Calu3 (cell line): ENCODE results near the gene LRMDA. TPM values are rescaled to one million over a fixed set of nuclear protein-coding genes. Genes with fewer than 3 reads are reported as not detected.
A peak's percentile ranks its signal among the peaks of the same experiment; 100 is the strongest.

Experiments
- BruUV-seq: library from RNA; stranded (reverse); fragments of 400-500 nt; replicated peaks from 2 replicates; lab custom pipeline; 2021; lab: Mats Ljungman, UMichigan
- CTCF ChIA-PET: fragments of 300-600 bp; sonication (Branson Sonifier 250); formaldehyde crosslinking; loops from one replicate; lab custom pipeline; 2022; ENCODE audit warnings: antibody characterized with exemption; lab: Charles Lee
- DNase-seq: peaks from one replicate; pipeline ENCODE4 v3.0.0; 2022
- H3K27ac Mint-ChIP-seq: one replicate; pipeline ENCODE4 v1.8.0; 2022; ENCODE audit warnings: mixed read lengths; ENCODE audit not compliant: unreplicated experiment
- H3K27me3 Mint-ChIP-seq: one replicate; pipeline ENCODE4 v1.8.0; 2022; ENCODE audit warnings: mixed read lengths; ENCODE audit not compliant: unreplicated experiment
- H3K36me3 Mint-ChIP-seq: one replicate; pipeline ENCODE4 v1.8.0; 2022; ENCODE audit warnings: mild to moderate bottlenecking, moderate library complexity, mixed read lengths; ENCODE audit not compliant: insufficient read depth, unreplicated experiment
- H3K4me1 Mint-ChIP-seq: one replicate; pipeline ENCODE4 v1.8.0; 2022; ENCODE audit warnings: mild to moderate bottlenecking, low read depth, mixed read lengths; ENCODE audit not compliant: unreplicated experiment
- H3K4me3 Mint-ChIP-seq: one replicate; pipeline ENCODE4 v1.8.0; 2022; ENCODE audit warnings: mild to moderate bottlenecking, low read depth, moderate library complexity, mixed read lengths; ENCODE audit not compliant: unreplicated experiment
- H3K9me3 Mint-ChIP-seq: one replicate; pipeline ENCODE4 v1.8.0; 2022; ENCODE audit warnings: low read depth, mixed read lengths; ENCODE audit not compliant: unreplicated experiment
- intact Hi-C: fragments of 100-400 bp; cut with micrococcal nuclease; formaldehyde crosslinking; loops from one replicate; pipeline ENCODE4 v1.10.0; 2022; ENCODE audit not compliant: unreplicated experiment
- total RNA-seq: library from RNA; stranded (reverse); gene quantifications from 2 replicates; pipeline ENCODE4 v1.2.3, GENCODE V29; 2022
- TF ChIP-seq, protein P1 (sequence below): fragments of 200-600 bp; IDR thresholded peaks from one replicate; pipeline ENCODE4 v1.8.0; 2022; ENCODE audit warnings: antibody characterized with exemption; ENCODE audit not compliant: unreplicated experiment

LRMDA gene
- total RNA-seq, 1 experiment from 2014 or later, result 7.6 TPM

- intact Hi-C loops, result no loop called here
- H3K4me3 Mint-ChIP-seq, result no peak overlapping the region
- CTCF ChIA-PET, result no interaction called here
These were observed 474.1 kb downstream of the LRMDA start for GRCh38 chr10:75905490-75905889.

DNA sequence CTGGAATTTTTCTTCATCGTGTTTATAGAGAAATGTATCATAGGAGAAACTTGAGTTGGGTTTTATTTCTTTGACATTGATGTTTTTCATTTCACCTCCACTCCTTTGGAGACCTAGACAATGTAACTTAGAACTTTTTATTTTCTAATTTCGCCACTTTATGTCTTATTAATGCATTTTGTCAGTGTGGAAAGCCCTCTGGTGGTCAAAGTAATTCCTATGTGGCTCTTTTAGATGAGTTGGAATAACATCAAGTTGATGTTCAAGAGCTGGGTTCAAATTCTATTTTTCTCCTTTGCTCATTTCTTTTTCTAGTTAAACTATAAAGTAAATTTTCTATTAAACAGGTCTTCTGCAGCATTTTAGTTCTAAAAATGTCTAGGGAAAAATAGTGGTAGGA is 478.6 kb downstream of the LRMDA start:
- CTCF ChIA-PET, result interaction anchor here (1.0 kb wide), 2 partner anchors 508 to 674 kb away, joined by 3 to 5 read pairs; partner anchors contain the start of genes COMTD1 and ZNF503
- no peaks in the 10 kb centered on the region for H3K9me3 Mint-ChIP-seq
- intact Hi-C loops, result loop anchor here (1.0 kb wide), 1 partner anchor 508 kb away; no protein-coding TSS in a partner anchor
- H3K27me3 Mint-ChIP-seq, result peaks cover 41% of the 10 kb centered on the region
- no peaks in the 10 kb centered on the region for H3K4me1 Mint-ChIP-seq
- H3K27ac Mint-ChIP-seq, result no peak overlapping the region
- H3K36me3 Mint-ChIP-seq, result no peaks in the 10 kb centered on the region
- H3K4me3 Mint-ChIP-seq, result no peak overlapping the region
- no TSS peak for BruUV-seq
- TF ChIP-seq, protein P1, sequence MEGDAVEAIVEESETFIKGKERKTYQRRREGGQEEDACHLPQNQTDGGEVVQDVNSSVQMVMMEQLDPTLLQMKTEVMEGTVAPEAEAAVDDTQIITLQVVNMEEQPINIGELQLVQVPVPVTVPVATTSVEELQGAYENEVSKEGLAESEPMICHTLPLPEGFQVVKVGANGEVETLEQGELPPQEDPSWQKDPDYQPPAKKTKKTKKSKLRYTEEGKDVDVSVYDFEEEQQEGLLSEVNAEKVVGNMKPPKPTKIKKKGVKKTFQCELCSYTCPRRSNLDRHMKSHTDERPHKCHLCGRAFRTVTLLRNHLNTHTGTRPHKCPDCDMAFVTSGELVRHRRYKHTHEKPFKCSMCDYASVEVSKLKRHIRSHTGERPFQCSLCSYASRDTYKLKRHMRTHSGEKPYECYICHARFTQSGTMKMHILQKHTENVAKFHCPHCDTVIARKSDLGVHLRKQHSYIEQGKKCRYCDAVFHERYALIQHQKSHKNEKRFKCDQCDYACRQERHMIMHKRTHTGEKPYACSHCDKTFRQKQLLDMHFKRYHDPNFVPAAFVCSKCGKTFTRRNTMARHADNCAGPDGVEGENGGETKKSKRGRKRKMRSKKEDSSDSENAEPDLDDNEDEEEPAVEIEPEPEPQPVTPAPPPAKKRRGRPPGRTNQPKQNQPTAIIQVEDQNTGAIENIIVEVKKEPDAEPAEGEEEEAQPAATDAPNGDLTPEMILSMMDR, result peak; percentile 17
- no peak for DNase-seq

More at GRCh38 chr10:75905490-75905889, 474.1 kb downstream of the LRMDA start:
- Mint-ChIP-seq H3K27ac (no peak overlapping the region), H3K9me3 (no peaks in the 10 kb centered on the region), H3K27me3 (peaks cover 64% of the 10 kb centered on the region), H3K4me1 (no peaks in the 10 kb centered on the region), H3K36me3 (no peaks in the 10 kb centered on the region)
- BruUV-seq, result no TSS peak
- TF ChIP-seq, protein P1, result no peak
- DNase-seq, result no peak

DNA sequence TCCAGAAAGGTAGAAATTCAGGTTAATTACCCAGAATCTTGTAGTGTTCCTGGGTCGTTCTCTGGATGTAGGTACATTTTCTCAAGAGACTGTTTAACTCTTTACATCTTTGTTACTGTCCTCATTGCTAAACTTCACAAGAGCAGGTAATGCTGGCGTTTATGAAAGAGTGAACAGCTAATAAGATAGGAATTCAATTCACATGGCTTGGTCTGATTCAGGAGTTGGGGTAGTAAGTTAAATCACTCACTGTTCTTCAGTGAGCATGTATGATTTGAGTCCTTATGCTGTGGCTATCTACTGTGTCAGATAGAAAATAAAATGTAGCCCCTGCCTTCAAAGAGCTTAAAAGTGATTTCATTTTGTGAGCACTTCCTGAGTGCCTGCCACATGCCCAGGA is 480.0 kb downstream of the LRMDA start:
- Mint-ChIP-seq H3K36me3 (no peaks in the 10 kb centered on the region), H3K4me3 (no peak overlapping the region), H3K4me1 (no peaks in the 10 kb centered on the region), H3K9me3 (no peaks in the 10 kb centered on the region), H3K27ac (no peak overlapping the region), H3K27me3 (peaks cover 27% of the 10 kb centered on the region)
- no TSS peak for BruUV-seq
- CTCF ChIA-PET, result interaction anchor here (0.6 kb wide), 1 partner anchor 13 kb away, joined by 3 read pairs; no protein-coding TSS in a partner anchor
- DNase-seq, result no peak
- TF ChIP-seq, protein P1, result no peak
- intact Hi-C loops, result no loop called here

DNA sequence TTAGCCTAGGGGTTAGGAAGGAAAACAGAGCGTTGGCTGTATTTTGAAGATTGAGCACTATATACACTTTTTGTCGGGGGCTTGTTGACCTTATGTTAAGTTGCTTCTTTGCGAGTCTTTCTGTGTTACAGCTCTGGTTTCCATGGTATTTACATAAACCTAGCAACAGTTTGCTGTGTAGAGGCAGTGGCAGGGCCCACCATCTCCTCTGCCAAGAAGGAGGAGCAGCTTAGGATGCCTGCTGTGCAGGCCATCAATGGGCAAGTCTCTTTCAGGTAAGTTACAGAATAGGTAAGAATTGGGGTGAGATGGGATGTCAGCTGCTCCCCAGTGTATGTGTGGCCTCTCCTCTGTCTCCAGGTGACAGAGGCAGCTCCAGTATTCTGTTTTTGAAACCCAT is 485.5 kb downstream of the LRMDA start:
- H3K9me3 Mint-ChIP-seq, result peaks cover 2% of the 10 kb centered on the region
- H3K4me3 Mint-ChIP-seq, result no peak overlapping the region
- DNase-seq, result no peak
- TF ChIP-seq, protein P1, result no peak
- H3K27me3 Mint-ChIP-seq, result peaks cover 42% of the 10 kb centered on the region
- no TSS peak for BruUV-seq
- CTCF ChIA-PET, result no interaction called here
- no peaks in the 10 kb centered on the region for H3K36me3 Mint-ChIP-seq
- intact Hi-C loops, result no loop called here
- no peaks in the 10 kb centered on the region for H3K4me1 Mint-ChIP-seq
- H3K27ac Mint-ChIP-seq, result no peak overlapping the region
